Measurements from ENCODE around the gene CYP2D6.
"Not testable (repeated sequence)": the region's sequence is repeated elsewhere in the genome, so short reads cannot be mapped to it uniquely, and the experiment has no call there.

The CYP2D6 gene

GRCh38 chr22:42158456-42159132, 28.0 kb upstream of the CYP2D6 start:
- no peak for DNase-seq (ENCODE audit: low read depth)

- DNase-seq (ENCODE audit: low read depth) = no peak
Observed at GRCh38 chr22:42156598-42156997, 26.0 kb upstream of the CYP2D6 start.

DNA sequence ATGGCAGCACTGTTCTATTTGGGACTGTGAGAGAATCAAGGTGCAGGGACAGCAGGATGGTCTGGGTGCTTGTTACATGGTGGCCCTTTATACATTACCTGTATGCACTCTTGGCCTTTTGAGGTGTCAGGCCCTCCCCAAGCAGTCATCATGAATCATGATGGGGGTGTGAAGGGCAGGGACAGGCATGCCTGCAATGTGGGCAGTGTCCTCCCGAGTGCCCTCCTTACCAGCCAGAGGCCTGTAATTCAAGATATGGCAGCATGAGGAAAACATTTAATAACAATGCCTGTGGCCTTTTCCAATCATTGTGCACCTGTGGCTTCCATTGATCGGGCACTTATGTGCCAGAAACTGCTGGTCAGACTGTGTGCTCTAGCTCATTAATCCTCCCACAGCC, 25.5 kb upstream of the CYP2D6 start:
- DNase-seq (ENCODE audit: low read depth) = no peak

- DNase-seq (ENCODE audit: low read depth) = no peak
Observed at GRCh38 chr22:42155053-42155543, 24.5 kb upstream of the CYP2D6 start.

GRCh38 chr22:42154293-42155052, 23.9 kb upstream of the CYP2D6 start:
- no peak for DNase-seq (ENCODE audit: low read depth)

GRCh38 chr22:42152661-42153270, 22.2 kb upstream of the CYP2D6 start:
- no peak for DNase-seq (ENCODE audit: low read depth)

GRCh38 chr22:42151924-42152635, 21.5 kb upstream of the CYP2D6 start:
- DNase-seq (ENCODE audit: low read depth) = no peak

DNA sequence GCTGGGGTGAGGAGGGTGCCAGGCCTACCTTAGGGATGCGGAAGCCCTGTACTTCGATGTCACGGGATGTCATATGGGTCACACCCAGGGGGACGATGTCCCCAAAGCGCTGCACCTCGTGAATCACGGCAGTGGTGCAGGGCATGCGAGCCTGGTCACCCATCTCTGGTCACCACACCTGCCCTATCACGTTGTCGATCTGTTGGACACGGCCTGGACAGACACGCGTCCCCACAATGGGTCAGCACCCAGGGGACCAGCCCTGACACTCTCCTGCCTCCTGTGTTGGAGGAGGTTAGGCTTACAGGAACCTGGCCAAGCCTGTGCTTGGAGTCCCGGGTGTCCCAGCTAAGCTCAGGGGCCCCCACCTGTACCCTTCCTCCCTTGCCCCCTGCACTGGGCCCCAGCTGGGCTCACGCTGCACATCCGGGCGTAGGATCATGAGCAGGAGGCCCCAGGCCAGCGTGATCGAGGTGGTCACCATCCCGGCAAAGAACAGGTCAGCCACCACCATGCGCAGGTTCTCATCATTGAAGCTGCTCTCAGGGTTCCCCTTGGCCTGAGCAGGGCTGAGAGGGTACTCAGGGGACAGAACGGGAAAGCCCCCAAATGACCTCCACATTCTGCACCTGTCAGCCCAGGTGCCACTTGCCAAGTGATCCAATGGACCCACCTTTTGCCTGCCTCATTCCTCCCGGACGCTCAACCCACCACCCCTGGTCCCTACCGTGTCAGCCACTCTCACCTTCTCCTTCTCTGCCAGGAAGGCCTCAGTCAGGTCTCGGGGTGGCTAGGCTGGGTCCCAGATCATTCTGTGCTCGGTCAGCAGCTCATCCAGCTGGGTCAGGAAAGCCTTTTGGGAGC, 20.3 kb upstream of the CYP2D6 start:
- no peak for DNase-seq (ENCODE audit: low read depth)

DNA sequence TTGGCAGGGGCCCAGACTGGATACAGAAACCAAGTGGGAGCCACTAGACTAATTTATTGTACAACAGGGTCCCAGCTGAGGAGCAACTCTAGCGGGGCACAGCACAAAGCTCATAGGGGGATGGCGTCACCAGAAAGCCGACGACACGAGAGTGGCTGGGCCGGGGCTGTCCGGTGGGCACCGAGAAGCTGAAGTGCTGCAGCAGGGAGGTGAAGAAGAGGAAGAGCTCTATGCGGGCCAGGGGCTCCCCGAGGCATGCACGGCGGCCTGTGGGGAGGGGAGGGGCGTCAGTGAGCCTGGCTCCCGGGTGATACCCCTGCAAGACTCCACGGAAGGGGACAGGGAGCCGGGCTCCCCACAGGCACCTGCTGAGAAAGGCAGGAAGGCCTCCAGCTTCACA, 19.2 kb upstream of the CYP2D6 start:
- not testable (repeated sequence) for DNase-seq (ENCODE audit: low read depth)

DNA sequence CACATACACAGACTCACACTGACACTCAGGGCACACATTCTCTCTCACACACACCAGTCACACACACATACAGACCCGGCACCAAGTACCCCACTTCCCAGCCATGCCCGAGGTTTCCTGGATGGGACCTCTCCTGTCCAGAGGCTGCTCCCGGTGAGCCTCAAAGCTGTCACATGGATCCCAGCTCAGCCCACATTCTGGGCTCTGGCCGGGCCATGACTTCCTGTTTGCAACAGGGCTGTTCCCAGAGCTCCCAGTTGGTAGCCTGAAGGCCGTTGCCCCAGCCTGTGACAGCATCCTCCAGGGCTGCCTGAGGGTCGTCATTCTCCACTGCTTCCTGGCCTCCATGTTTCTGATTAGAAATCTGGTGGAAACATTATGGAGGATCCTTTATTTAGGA, 14.6 kb upstream of the CYP2D6 start:
- no peak for DNase-seq (ENCODE audit: low read depth)

DNA sequence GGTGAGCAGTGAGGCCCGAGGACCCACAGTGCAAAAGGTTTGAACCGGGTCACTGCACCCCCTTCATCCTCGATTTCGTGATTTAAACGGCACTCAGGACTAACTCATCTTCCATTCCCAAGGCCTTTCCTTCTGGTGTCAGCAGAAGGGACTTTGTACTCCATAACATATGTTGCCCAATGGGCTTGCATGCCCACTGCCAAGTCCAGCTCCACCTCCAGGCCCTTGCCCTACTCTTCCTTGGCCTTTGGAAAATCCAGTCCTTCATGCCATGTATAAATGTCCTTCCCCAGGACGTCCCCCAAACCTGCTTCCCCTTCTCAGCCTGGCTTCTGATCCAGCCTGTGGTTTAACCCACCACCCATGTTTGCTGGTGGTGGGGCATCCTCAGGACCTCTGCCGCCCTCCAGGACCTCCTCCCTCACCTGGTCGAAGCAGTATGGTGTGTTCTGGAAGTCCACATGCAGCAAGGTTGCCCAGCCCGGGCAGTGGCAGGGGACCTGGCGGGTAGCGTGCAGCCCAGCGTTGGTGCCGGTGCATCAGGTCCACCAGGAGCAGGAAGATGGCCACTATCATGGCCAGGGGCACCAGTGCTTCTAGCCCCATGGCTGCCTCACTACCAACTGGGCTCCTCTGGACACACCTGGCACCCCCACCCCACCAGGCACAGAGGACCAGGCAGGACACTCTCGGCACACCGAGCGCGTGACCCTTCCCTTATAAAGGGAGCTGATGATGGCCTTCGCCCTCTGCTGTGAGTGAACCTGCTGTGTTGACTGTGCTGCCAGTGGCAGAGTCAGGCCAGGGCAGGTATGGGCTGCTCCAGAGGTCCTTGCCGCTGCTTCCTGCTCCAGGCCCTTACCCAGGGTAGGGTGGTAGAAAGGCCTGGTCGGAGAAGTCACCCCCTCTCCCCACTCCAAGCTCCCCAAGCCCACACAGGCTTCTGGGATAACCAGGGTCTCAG, 13.5 kb upstream of the CYP2D6 start:
- DNase-seq (ENCODE audit: low read depth) = not testable (repeated sequence)

DNA sequence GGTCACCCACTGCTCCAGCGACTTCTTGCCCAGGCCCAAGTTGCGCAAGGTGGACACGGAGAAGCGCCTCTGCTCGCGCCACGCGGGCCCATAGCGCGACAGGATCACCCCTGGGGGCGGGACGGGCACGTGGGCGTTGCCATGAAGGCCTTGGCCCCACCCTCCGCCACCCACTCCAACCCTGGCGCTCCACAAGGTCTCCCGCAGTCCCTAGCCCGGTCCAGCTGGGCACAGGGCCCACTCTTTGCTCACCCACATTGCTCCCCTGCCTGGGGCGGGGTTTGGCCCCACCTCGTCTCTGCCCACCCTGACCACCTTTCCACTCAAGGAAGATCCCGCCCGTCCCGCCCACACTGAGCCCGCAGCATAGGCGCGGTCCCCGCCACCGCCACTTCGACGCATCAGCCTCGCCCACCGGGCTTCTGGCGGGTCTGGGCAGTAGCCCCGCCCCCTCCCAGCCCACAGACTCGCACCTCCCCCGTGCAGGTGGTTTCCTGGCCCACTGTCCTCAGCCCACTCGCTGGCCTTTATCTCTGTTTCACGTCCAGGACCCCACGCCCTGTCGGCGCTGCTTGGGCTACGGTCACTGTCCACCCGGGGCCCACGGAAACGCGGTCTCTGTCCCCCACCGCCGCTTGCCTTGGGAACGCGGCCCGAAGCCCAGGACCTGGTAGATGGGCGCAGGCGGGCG, 12.3 kb upstream of the CYP2D6 start:
- no peak for DNase-seq (ENCODE audit: low read depth)

- not testable (repeated sequence) for DNase-seq (ENCODE audit: low read depth)
Observed at GRCh38 chr22:42141307-42142057, 10.9 kb upstream of the CYP2D6 start.

- DNase-seq (ENCODE audit: low read depth) = not testable (repeated sequence)
Observed at GRCh38 chr22:42140153-42140552, 9.5 kb upstream of the CYP2D6 start.

DNA sequence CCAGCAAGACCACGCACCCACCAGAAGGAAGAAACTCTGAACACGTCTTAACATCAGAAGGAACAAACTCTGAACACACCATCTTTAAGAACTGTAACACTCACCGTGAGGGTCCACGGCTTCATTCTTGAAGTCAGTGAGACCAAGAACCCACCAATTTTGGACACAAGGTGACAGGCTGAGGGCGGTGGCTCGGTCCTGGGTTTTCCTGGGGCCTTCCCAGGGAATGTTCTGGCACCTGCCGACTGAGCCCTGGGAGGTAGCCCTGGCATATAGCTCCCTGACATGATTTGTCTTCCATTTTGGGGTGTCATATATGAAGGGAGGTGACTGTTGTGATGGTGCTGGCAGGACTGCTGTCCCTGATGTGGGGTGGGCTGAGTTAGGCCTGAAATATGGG, 8.9 kb upstream of the CYP2D6 start:
- DNase-seq (ENCODE audit: low read depth) = not testable (repeated sequence)

DNA sequence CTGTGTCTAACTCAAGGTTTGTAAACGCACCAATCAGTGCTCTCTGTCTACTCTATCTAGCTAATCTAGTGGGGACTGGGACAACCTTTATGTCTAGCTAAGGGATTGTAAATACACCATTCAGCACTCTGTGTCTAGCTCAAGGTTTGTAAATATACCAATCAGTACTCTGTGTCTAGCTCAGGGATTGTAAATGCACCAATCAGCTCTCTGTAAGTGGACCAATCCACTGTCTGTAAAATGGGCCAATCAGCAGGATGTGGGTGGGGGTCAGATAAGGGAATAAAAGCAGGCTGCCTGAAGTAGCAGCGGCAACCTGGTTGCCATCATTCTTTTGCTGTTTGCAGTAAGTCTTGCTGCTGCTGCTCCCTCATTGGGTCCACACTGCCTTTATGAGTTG, 8.4 kb upstream of the CYP2D6 start:
- DNase-seq (ENCODE audit: low read depth) = no peak

DNA sequence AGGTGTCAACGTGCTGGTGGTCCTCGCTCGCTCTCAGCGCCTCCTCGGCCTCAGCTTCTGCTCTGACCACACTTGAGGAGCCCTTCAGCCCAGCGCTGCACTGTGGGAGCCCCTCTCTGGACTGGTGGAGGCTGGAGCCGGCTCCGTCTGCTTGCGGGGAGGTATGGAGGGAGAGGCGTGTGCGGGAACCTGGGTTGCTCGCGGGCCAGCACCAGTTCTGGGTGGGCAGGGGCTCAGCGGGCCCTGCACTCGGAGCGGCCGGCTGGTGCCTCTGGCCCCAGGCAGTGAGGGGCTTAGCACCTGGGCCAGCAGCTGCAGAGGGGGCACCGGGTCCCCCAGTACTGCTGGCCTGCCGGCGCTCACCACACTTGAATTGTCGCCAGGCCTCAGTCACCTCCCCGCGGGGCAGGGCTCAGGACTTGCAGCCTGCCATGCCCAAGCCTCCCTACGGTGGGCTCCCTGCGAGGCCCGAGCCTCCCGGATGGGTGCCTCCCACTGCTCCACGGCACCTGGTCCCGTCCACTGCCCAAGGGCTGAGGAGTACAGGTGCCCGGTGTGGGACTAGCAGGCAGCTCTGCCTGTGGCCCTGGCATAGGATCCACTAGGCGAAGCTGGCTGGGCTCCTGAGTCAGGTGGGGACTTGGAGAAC, 7.6 kb upstream of the CYP2D6 start:
- no peak for DNase-seq (ENCODE audit: low read depth)

DNA sequence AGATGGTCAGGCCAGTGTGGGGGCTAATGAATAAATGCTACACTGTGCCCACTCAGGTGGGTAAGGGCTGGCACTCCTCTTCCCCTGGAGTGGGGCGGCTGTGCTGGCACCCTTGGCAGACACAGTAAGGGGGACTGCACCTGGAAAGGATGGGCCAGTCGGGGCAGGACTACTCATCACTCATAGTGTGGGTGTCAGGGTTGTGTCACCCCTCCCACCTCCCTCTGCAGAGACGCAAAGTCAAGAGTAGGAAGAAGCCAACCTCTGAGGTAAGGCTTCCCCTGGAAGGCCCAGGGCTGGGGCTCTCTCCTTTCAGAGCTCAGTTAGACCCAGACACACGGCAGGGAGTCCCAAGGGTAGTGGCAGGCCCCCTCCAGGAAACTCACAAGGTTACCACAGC, 5.1 kb upstream of the CYP2D6 start:
- not testable (repeated sequence) for DNase-seq (ENCODE audit: low read depth)

All from stimulated activated CD8-positive, alpha-beta memory T cell treated with anti-CD3 and anti-CD28 coated beads, Interleukin-12 subunit alpha, Interleukin-12 subunit beta, amount 100 ng/mL, for 4 hours (primary cell).